K562 (cell line): ENCODE data around the gene AKT2. TPM values are rescaled to one million over a fixed set of nuclear protein-coding genes. Genes with fewer than 3 reads are reported as not detected.
A peak's percentile ranks its signal among the peaks of the same experiment; 100 is the strongest.

Experiments
- BHLHE40 ChIP-seq: IDR thresholded peaks from 2 replicates; pipeline ENCODE4 v1.6.1; 2011; ENCODE audit warnings: low read length, improper control_type of control experiment
- DACH1 ChIP-seq: fragments of 450-650 bp; IDR thresholded peaks from 2 replicates; pipeline ENCODE4 v1.6.1; 2018; ENCODE audit not compliant: partially characterized antibody
- GABPB2 ChIP-seq: fragments of 250-450 bp; sonication (Bioruptor Pico); conservative IDR thresholded peaks from 2 replicates; pipeline ENCODE4 v1.5.1; 2021; ENCODE audit warnings: mild to moderate bottlenecking
- KAT2B ChIP-seq: IDR thresholded peaks from one replicate; pipeline ENCODE4 v1.6.1; 2012; ENCODE audit warnings: low read depth, mild to moderate bottlenecking, control low read depth, inconsistent platforms, low read length, moderate library complexity
- PRMT5 ChIP-seq: sonication (generic); formaldehyde crosslinking; IDR thresholded peaks from 2 replicates; pipeline ENCODE4 v1.5.0; 2020; ENCODE audit warnings: missing genetic modification reagents
- RBM14 ChIP-seq: fragments of 200-400 bp; formaldehyde crosslinking; IDR thresholded peaks from 2 replicates; pipeline ENCODE4 v1.6.1; 2018; ENCODE audit warnings: low read depth, mild to moderate bottlenecking, low read length, moderate library complexity, borderline replicate concordance; ENCODE audit not compliant: insufficient read depth
- RFX7 ChIP-seq: fragments of 250-450 bp; sonication (Bioruptor Pico); IDR thresholded peaks from 2 replicates; pipeline ENCODE4 v1.5.1; 2021; ENCODE audit warnings: mild to moderate bottlenecking
- TEAD2 ChIP-seq: fragments of 450-650 bp; IDR thresholded peaks from 2 replicates; pipeline ENCODE4 v1.6.1; 2016; ENCODE audit warnings: missing genetic modification characterization, control low read depth, missing compliant biosample characterization
- WHSC1 ChIP-seq: IDR thresholded peaks from one replicate; pipeline ENCODE4 v1.6.1; 2012; ENCODE audit warnings: low read length, control low read depth, inconsistent platforms
- ZBTB7A ChIP-seq: IDR thresholded peaks from 2 replicates; pipeline ENCODE4 v1.6.1; 2011; ENCODE audit warnings: low read depth, mild to moderate bottlenecking, low read length, moderate library complexity, borderline replicate concordance; ENCODE audit not compliant: control insufficient read depth
- ZNF282 ChIP-seq: sonication (generic); formaldehyde crosslinking; IDR thresholded peaks from 2 replicates; pipeline ENCODE4 v1.8.1; 2023; ENCODE audit warnings: missing genetic modification reagents
- polyA plus RNA-seq, 8 experiments: library from polyadenylated mRNA; depleted of rRNA in 4 of 8; stranded (reverse) in 5 of 8; unstranded in 3 of 8; fragments of >200 nt; fragmentation: Nextera tagmentation in 2 of 8; fragmentation: Illumina TruSeq in 1 of 8; extraction: Ambion mirVana in 2 of 8; extraction: Trizol in 1 of 8; gene quantifications; 2 replicates each; pipeline versions ENCODE4 v1.2.1 to v1.2.3, GENCODE V29; 2011 to 2014; ENCODE audit warnings: inconsistent platforms in 1 of 8, missing spikeins in 1 of 8
- total RNA-seq, 7 experiments: library from RNA; depleted of rRNA in 6 of 7; stranded (reverse); fragments of >200 nt in 6 of 7; fragmentation: Illumina TruSeq in 2 of 7; extraction: Trizol in 2 of 7; gene quantifications; 2 replicates each; pipeline versions ENCODE4 v1.2.1 to v1.2.3, GENCODE V29; 2011 to 2021; ENCODE audit warnings: low replicate concordance in 1 of 7
- TF ChIP-seq, protein P1 (sequence below), 2 experiments: fragments of 450-650 bp; IDR thresholded peaks; 2 replicates each; pipeline ENCODE4 v1.6.1; 2016

AKT2 gene
- total and polyA plus RNA-seq, 9 of the 15 experiments (the other 6 are each of a cell fraction or from before 2014, with no cell fraction given): 1.1 to 132 (median 67.7) TPM

DNA sequence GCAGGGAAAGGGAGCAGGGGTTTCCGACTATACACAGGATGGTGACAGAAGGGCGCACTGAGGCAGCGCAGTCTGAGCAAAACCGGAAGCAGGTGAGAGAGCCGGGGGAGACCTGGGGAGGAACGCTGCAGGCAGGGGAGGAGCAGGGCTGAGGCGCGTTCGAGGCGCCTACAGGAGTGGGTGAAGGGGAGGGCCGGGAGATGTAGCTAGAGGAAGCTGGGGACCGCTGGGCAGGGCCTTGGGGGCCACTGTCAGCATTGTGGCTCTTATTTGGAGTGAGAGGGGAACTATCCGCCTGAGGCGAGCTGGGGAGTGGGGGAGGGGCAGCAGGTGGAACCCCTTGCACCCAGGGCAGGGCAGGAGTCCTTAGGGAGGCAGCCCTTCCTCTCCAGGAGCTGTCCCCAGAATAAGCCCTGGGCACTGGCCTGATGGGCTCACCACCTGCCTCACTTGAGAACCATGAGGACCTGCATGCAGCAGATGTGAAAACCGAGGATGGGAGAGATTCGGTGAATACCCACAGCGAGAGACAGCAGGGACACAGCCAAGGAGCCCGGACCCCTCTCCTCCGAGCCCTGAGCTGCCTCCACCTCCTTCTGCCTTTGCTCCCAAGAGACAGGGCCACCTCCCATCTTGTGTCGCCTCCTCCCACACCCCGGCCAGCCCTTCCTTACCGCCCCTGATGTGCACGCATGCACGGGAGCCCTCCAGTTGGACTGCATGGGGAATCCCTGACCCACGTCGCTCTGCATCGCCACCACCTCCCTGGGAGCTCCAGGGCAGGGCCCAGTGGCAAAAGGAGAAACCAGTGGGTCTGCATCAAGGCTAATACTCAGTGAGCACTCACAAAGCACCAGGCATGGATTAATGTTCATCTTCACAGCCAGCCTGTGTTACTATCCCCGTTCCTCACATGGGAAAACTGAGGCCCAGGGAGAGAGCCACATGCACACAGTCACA lies 10.3 kb downstream of the AKT2 start (continued):
- 0 out of 2 replicates have a peak, but pooled peaks have one; percentile 43 for TF ChIP-seq ZNF282 (CRISPR knock-in tag)
- TF ChIP-seq ZBTB7A: 0 out of 2 replicates have a peak, but pooled peaks have one; percentile 13
- TF ChIP-seq, protein P1, sequence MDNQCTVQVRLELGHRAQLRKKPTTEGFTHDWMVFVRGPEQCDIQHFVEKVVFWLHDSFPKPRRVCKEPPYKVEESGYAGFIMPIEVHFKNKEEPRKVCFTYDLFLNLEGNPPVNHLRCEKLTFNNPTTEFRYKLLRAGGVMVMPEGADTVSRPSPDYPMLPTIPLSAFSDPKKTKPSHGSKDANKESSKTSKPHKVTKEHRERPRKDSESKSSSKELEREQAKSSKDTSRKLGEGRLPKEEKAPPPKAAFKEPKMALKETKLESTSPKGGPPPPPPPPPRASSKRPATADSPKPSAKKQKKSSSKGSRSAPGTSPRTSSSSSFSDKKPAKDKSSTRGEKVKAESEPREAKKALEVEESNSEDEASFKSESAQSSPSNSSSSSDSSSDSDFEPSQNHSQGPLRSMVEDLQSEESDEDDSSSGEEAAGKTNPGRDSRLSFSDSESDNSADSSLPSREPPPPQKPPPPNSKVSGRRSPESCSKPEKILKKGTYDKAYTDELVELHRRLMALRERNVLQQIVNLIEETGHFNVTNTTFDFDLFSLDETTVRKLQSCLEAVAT (IDR thresholded peaks at IDR 0.05): 0 out of 4 replicates have a peak, but pooled peaks of 1 of the 2 experiments have one; percentile 13
- no peak for TF ChIP-seq TEAD2 (tag)
- TF ChIP-seq KAT2B: no peak
- TF ChIP-seq BHLHE40: peak; percentile 37; the same call in 1 of the 2 replicates
- no peak for TF ChIP-seq DACH1
- TF ChIP-seq PRMT5 (CRISPR knock-in tag): no peak
- no peak for TF ChIP-seq RFX7 (CRISPR knock-in tag)
- no peak for TF ChIP-seq GABPB2
- TF ChIP-seq RBM14: no peak
- peak; percentile 85 for TF ChIP-seq WHSC1
